GM18868 (cell line): Measurements from ENCODE around the gene MAPKAP1.
"Not testable (repeated sequence)": the region's sequence is repeated elsewhere in the genome, so short reads cannot be mapped to it uniquely, and the experiment has no call there.

Source experiments
- ATAC-seq: cut with Tn5 transposase; IDR thresholded peaks from one replicate; pipeline ENCODE4 v1.9.1; 2021; ENCODE audit warnings: mild to moderate bottlenecking, moderate library complexity; ENCODE audit not compliant: unreplicated experiment

The MAPKAP1 gene

GRCh38 chr9:125571824-125572223 is 135.2 kb downstream of the MAPKAP1 start:
- ATAC-seq = not testable (repeated sequence)

DNA sequence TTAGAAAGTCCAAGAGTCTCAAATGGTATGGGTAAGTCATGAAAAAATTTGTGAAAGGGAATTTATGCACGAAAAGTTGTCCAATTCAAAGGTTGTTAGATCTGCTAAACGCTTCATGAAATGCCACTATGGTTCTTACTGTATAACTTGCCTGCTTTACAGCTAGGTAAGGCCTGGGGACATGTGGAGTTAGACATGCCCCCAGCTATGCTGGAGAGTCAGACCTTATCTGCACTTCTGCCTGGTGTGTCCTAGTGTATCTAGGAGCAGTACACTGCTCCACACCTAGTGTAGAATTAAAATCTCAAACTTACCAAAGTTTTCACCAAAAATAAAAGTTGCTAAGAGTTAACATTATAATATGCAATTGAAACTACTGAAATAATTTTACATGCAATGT is 136.8 kb downstream of the MAPKAP1 start:
- ATAC-seq = no peak

GRCh38 chr9:125568621-125569020 is 138.4 kb downstream of the MAPKAP1 start:
- no peak for ATAC-seq

DNA sequence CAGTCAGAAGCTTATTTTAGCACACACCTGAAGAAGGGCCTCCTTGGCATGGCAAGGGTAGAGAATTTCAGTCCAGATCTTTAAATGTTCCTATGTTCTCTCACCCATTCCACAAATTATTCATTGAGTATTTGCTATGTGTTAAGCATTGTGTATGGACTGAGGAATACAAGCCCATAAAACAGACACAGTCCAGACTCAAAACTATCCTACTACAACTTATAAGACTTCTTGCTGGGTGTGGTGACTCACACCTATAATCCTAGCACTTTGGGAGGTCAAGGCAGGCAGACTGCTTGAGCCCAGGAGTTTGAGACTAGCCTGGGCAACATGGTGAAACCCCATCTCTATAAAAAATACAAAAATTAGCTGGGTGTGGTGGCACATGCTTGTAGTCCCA is 141.0 kb downstream of the MAPKAP1 start:
- ATAC-seq = not testable (repeated sequence)

GRCh38 chr9:125565126-125565525 is 141.9 kb downstream of the MAPKAP1 start:
- ATAC-seq = no peak

- ATAC-seq = no peak
These were observed 142.4 kb downstream of the MAPKAP1 start for GRCh38 chr9:125564631-125565030.

- ATAC-seq = peak; percentile 69
These were observed 145.4 kb downstream of the MAPKAP1 start for GRCh38 chr9:125561509-125562148.

- ATAC-seq = no peak
These were observed 147.1 kb downstream of the MAPKAP1 start for GRCh38 chr9:125559894-125560293.

DNA sequence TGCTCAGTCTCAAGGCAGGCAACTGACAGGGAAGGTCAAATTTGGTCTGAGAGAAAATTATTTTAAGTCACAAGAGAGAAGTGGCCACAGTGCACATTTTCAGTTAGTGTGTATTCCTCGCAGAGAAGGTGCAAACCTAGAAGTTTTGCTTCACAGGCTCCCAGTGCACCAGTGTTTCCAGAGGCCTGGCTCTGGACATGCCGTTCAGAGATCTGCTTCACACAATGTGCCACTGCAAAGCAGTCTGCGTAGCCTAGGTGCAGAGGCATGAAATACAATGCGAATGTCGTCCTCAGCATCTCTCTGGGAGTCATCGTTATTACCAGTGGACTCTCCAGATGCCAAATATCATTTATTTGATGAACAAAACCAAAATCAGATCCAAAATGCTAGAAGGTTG is 147.8 kb downstream of the MAPKAP1 start:
- no peak for ATAC-seq

DNA sequence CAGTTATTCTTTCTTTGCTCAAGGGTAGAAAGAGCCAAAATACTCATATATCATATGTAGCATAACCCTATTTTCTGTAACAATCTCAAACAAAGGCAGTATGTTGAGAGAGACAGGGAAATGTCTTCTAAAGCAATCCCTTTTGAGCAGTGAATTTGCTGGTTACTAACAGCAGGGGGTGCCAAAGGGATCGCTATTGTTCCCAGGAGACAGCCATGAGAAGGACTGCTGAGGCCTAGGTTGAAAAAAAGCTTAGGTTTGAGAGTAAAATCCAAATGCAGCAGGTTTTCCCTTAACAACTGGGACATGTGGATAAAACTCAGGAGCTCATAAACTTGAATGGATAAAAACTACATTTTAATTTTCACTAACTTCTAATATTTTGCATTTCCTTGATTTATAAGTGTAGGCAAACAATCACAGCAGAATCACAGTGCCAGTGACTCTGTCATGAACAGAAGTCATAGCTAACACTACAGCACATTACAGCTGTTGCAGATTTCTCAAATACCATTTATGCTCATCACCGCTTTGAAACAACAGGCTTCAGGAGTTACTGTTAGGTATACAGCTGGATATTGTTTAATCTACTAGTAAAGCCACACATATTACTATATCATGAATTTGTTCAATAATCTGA is 148.4 kb downstream of the MAPKAP1 start:
- ATAC-seq = no peak

- ATAC-seq = no peak
These were observed 150.8 kb downstream of the MAPKAP1 start for GRCh38 chr9:125556046-125556721.

DNA sequence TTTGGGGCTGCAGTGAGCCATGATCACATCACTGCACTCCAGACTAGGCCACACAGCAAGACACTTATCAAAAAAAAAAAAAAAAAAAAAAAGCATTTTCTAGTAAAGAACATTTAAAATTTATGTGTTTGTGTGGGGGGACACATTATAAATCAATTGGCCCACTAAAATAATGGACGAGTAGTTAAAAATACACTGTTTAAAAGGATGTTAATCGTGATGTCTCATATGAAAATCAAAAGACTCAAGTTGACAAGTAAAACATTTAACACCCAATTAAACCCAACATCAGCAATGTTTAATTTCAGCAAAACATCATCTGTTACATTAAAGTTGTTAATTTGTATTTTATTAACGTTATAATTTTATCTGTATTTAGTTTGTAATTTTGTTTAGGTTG is 152.3 kb downstream of the MAPKAP1 start:
- no peak for ATAC-seq

GRCh38 chr9:125551781-125552180 is 155.2 kb downstream of the MAPKAP1 start:
- ATAC-seq = no peak

DNA sequence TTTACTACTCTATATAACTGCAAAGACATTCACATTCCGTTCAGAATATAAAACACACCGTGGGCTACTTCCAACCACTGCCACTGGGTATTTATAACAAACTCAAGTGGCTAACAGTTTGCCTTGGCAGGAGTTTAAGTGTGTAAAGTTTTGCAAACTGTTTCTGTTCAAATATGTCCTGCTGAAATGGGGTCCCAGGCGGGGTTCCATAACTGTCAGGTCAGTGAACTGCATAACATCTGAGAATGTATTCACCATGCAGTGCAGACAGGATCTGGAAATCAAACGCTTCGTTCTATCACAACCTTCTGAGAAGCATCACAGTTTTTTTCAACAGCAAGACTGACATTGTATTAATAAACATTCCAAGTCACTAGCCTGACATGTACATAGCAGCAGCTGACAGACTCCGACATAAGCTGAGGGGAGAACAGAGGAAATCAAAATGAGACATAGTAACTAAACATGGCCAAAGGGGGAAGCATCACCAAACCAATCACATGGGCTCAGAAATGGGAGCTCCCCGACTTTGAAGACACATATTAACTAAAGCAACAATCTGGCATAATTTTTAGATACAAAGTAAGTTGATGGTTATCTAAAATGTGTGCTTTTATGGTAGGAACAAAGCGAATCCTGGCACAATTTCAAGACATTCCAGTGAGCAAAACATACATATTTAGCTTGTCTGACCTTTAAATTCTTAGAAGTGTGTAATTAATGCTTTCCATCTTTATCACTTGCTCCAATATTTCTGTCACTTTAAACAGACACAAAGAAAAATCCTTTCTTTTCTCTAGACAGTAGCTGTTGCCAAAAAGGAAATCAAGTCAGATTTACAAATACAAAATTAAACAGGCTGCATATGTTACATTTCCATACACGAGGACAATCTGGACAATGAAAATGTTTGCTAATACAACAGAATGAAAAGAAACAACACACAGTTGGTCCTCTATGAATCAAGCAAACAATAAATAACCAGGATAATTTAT is 156.8 kb downstream of the MAPKAP1 start:
- ATAC-seq = no peak

DNA sequence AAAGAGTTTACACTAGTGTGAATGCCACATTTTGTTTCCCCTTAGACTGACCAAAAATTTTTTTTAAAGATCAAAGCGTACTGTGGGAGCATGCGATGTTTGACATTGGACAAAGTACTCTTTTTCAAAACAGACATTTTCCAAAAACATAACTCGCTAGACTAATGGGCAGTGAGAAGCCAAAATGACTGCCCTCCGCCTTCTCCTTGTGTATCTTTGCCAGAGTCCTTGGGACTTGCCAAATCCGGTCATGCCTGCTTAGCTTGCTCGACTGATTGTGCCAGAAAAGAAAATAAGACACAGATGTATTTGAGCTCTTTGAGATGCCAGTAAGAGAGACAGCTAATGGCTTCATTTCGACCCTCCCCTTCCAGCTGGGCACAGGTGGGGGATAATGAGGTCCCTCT is 157.5 kb downstream of the MAPKAP1 start:
- ATAC-seq = no peak

- ATAC-seq = no peak
These were observed 158.0 kb downstream of the MAPKAP1 start for GRCh38 chr9:125549039-125549438.

- no peak for ATAC-seq
These were observed 158.9 kb downstream of the MAPKAP1 start for GRCh38 chr9:125548141-125548540.

- ATAC-seq = no peak
These were observed 159.6 kb downstream of the MAPKAP1 start for GRCh38 chr9:125547368-125547767.

DNA sequence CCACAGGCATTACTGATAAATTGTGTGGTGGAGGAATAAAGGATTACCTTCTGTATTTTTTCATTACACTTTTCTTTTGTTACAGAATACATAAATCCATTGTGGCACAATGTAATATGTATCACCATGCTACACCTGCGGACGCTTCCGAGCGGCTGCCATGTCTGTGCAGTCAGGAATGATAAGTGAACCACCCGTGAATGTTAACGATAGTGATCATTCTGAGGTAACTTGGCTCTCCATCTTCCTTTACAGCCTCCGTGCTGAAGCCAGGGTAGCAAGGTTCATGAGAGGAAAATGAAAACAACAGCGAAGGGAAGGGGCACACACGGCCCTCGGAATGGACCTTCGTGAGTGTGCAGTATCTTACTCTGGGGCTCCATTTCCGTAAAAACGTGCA is 161.2 kb downstream of the MAPKAP1 start:
- ATAC-seq = no peak

- ATAC-seq = no peak
These were observed 161.9 kb downstream of the MAPKAP1 start for GRCh38 chr9:125544988-125545651.
